Pancreas (tissue), 10 donors: ENCODE results near the gene PXK. TPM values are rescaled to one million over a fixed set of nuclear protein-coding genes. Genes with fewer than 3 reads are reported as not detected.
"Not testable (repeated sequence)": the region's sequence is repeated elsewhere in the genome, so short reads cannot be mapped to it uniquely, and the experiment has no call there.

Source experiments
- ATAC-seq, 4 donors: fragments of 200-7000 bp; cut with Tn5 transposase; one replicate each; pipeline versions ENCODE4 v1.8.0 to v1.9.1; 2020; ENCODE audit warnings: mild to moderate bottlenecking in 4 of 4, moderate library complexity in 4 of 4
- DNase-seq, 6 donors: peaks; one replicate each; pipeline ENCODE4 v3.0.0-alpha.2; 2020
- FAIRE-seq: peaks from 2 replicates; lab custom pipeline; 2012; peaks lifted over from hg19 to GRCh38; lab: Jason Lieb, UNC
- H3K27ac ChIP-seq, 4 donors: fragments of 200-600 bp; sonication (generic); 1 replicate in 3 of 4; 2 replicates in 1 of 4; pipeline versions ENCODE4 v1.5.0 to v1.8.0; 2020
- H3K27me3 ChIP-seq, 4 donors: fragments of 200-600 bp; one replicate each; pipeline ENCODE4 v1.8.0; 2021
- H3K36me3 ChIP-seq, 3 donors: fragments of 200-600 bp; sonication (generic) in 1 of 3; one replicate each; pipeline versions ENCODE4 v1.5.0 to v1.8.0; 2020 to 2021
- H3K4me1 ChIP-seq, 3 donors: fragments of 200-600 bp; one replicate each; pipeline ENCODE4 v1.8.0; 2021
- H3K4me3 ChIP-seq, 4 donors: fragments of 200-600 bp; sonication (generic) in 2 of 4; one replicate each; pipeline versions ENCODE4 v1.5.0 to v1.8.0; 2020 to 2021
- H3K9me3 ChIP-seq, 4 donors: fragments of 200-600 bp; one replicate each; pipeline ENCODE4 v1.8.0; 2021
- CTCF ChIP-seq, 4 donors: fragments of 200-600 bp; sonication (generic) in 3 of 4; IDR thresholded peaks; one replicate each; pipeline versions ENCODE4 v1.5.0 to v1.8.0; 2021; ENCODE audit warnings: antibody characterized with exemption in 4 of 4
- WGBS, 2 donors: extraction: QIAGEN DNeasy Blood & Tissue Kit; methylation state at CpG; one replicate each; pipeline ENCODE4 v1.1.7; 2013; 5-methylcytosine and 5-hydroxymethylcytosine counted together
- intact Hi-C, 3 donors: fragments of 100-400 bp; cut with DNase I; formaldehyde crosslinking; loops; one replicate each; pipeline versions ENCODE4 v1.11.1 to v1.14.2; 2022
- polyA plus RNA-seq, 2 donors: library from polyadenylated mRNA; stranded (reverse); fragments of 200-250 nt; gene quantifications; one replicate each; pipeline ENCODE4 v1.2.3, GENCODE V29; 2013
- total RNA-seq, 6 donors: library from RNA; stranded (reverse); fragmentation: NEBNext Ultra II Directional in 4 of 6; extraction: Animal tissue kit (Norgen Biotek cat#: 25700) in 4 of 6; gene quantifications; one replicate each; pipeline versions ENCODE4 v1.2.1 to v1.2.4, GENCODE V29; 2021 to 2023
- donor health status: healthy with polysubstance abuse.
- donor health status: DM: no; HTN: no; CAD: no; lungs with moderate emphysema.
- donor health status: DM: no; HTN: no; CAD: no.
- donor health status: control.
- donor health status: control.
- donor health status: Bipolar disorder and iron deficiency.
- donor health status: DM: yes; HTN: yes; CAD: no.
- donor health status: DM: no; HTN: no; CAD: no.
- donor health status: DM: no; HTN: no; CAD: no.
- donor health status: DM: yes; HTN: yes; CAD: no.

PXK gene
- total and polyA plus RNA-seq, 8 donors: 3.2 to 11.2 (median 7.4) TPM

GRCh38 chr3:58334013-58334321 lies 1.3 kb downstream of the PXK start:
- H3K9me3 ChIP-seq: no peaks in the 10 kb centered on the region

DNA sequence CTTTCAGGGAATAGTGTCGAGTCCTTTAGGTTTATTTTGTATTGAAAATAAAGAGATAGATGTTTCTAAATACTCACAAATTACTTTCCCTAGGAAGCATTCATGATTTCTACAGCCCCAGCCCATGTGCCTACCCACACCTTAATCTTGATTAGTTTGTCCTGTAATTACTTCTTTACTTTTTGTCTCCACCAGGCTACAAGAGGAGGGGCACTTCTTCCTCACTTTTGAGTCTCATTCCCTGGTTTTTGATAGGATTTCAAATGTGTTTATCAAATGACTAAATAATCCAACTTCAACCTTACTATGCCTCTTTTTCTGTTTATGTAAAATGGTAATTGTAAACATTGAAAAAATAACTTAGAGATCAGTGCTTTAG lies 1.8 kb downstream of the PXK start:
- FAIRE-seq: no peak
- no peak for DNase-seq
- WGBS, 2 donors: 51 to 70% methylated on average over 1 of the region's 1 CpG
- intact Hi-C loops: loop anchor here in 1 of 3 donors (10.0 kb wide), 1 partner anchor 160 kb away; the partner anchor contains the start of gene KCTD6
- TF ChIP-seq CTCF (IDR thresholded peaks at IDR 0.05): no peak
- peak overlapping the region in 1 of 4 donors; percentile 2 for H3K27ac ChIP-seq
- H3K9me3 ChIP-seq: no peaks in the 10 kb centered on the region
- peak overlapping the region in 2 of 4 donors; percentile 80 to 83 for H3K4me3 ChIP-seq
- peaks cover 0 to 10% (median 5%) of the 10 kb centered on the region in 3 donors for H3K4me1 ChIP-seq
- no peak for ATAC-seq
- H3K27me3 ChIP-seq: no peaks in the 10 kb centered on the region
- no peaks in the 10 kb centered on the region for H3K36me3 ChIP-seq

More at GRCh38 chr3:58334013-58334321, 1.3 kb downstream of the PXK start:
- Histone ChIP-seq H3K27me3 (no peaks in the 10 kb centered on the region), H3K27ac (peak overlapping the region in 1 of 4 donors; percentile 2), H3K4me1 (peaks cover 0 to 10% (median 5%) of the 10 kb centered on the region in 3 donors), H3K36me3 (no peaks in the 10 kb centered on the region), H3K4me3 (peak overlapping the region in 2 of 4 donors; percentile 80 to 83)
- FAIRE-seq (no peak), DNase-seq (no peak), ATAC-seq (no peak)
- TF ChIP-seq CTCF (IDR thresholded peaks at IDR 0.05): no peak
- intact Hi-C loops: loop anchor here in 1 of 3 donors (10.0 kb wide), 1 partner anchor 161 kb away; the partner anchor contains the start of gene KCTD6
- WGBS, 2 donors: 25 to 32% methylated on average over 4 of the region's 4 CpGs

DNA sequence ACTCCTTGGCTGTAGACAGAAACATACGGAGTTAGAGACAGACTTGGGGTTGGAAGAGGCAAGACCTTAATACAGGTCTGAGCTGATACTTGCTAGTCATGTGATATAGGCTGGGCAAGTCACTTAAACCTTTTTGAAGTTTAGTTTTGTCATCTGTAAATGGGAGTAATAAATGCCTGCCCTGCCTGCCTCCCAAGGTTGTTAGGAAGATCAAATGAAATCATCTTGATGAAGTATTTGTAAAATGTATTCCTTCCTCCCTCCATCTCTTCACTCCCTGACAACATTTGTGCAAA lies 2.9 kb downstream of the PXK start:
- TF ChIP-seq CTCF (IDR thresholded peaks at IDR 0.05): no peak
- Histone ChIP-seq H3K27ac (peak overlapping the region in 2 of 4 donors; percentile 15 to 26), H3K27me3 (no peaks in the 10 kb centered on the region), H3K4me1 (peaks cover 0 to 10% (median 5%) of the 10 kb centered on the region in 3 donors), H3K4me3 (no peak overlapping the region), H3K9me3 (no peaks in the 10 kb centered on the region), H3K36me3 (no peaks in the 10 kb centered on the region)
- WGBS, 2 donors: 41 to 45% methylated on average over 1 of the region's 1 CpG
- FAIRE-seq: no peak
- no peak for DNase-seq
- no peak for ATAC-seq
- intact Hi-C loops: loop anchor here in 1 of 3 donors (10.0 kb wide), 1 partner anchor 159 kb away; the partner anchor contains the start of gene KCTD6

- FAIRE-seq (no peak), DNase-seq (no peak), ATAC-seq (no peak)
- Histone ChIP-seq H3K9me3 (no peaks in the 10 kb centered on the region), H3K4me3 (no peak overlapping the region), H3K36me3 (no peaks in the 10 kb centered on the region), H3K27me3 (no peaks in the 10 kb centered on the region), H3K4me1 (peaks cover 0 to 10% (median 5%) of the 10 kb centered on the region in 3 donors), H3K27ac (peak overlapping the region in 1 of 4 donors; percentile 15)
- TF ChIP-seq CTCF (IDR thresholded peaks at IDR 0.05): no peak
- WGBS, 2 donors: 96 to 100% methylated on average over 3 of the region's 3 CpGs
- intact Hi-C loops: loop anchor here in 1 of 3 donors (10.0 kb wide), 1 partner anchor 158 kb away; the partner anchor contains the start of gene KCTD6
These were observed 3.6 kb downstream of the PXK start for GRCh38 chr3:58336135-58336882.

- Histone ChIP-seq H3K36me3 (no peaks in the 10 kb centered on the region), H3K9me3 (no peaks in the 10 kb centered on the region), H3K27ac (no peak overlapping the region), H3K4me1 (peaks cover 0 to 10% (median 5%) of the 10 kb centered on the region in 3 donors), H3K27me3 (no peaks in the 10 kb centered on the region), H3K4me3 (no peak overlapping the region)
- intact Hi-C loops: loop anchor here in 1 of 3 donors (10.0 kb wide), 1 partner anchor 158 kb away; the partner anchor contains the start of gene KCTD6
- 91 to 93% methylated on average over 1 of the region's 1 CpG for WGBS, 2 donors
- DNase-seq: no peak
- no peak for ATAC-seq
- TF ChIP-seq CTCF (IDR thresholded peaks at IDR 0.05): no peak
- FAIRE-seq: no peak
These were observed 4.5 kb downstream of the PXK start for GRCh38 chr3:58337190-58337589.

DNA sequence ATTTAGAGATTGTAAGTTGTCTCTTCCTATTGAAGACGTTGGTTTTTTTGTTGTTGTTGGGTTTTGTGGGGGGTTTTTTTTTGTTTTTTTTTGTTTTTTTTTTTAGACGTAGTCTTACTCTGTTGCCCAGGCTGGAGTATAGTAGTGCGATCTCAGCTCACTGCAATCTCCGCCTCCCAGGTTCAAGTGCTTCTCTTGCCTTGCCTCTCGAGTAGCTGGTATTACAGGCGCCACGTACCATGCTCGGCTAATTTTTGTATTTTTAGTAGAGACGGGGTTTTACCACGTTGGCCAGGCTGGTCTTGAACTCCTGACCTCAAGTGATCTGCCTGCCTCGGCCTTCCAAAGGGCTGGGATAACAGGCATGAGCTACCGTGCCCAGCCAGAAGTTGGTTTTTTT lies 6.5 kb downstream of the PXK start:
- not testable (repeated sequence) for H3K9me3 ChIP-seq, ATAC-seq, H3K4me3 ChIP-seq, H3K27me3 ChIP-seq, DNase-seq, H3K27ac ChIP-seq, H3K36me3 ChIP-seq, FAIRE-seq, H3K4me1 ChIP-seq
- intact Hi-C loops: loop anchor here in 1 of 3 donors (10.0 kb wide), 1 partner anchor 156 kb away; the partner anchor contains the start of gene KCTD6
- 92 to 96% methylated on average over 12 of the region's 12 CpGs for WGBS, 2 donors
